Activated CD8-positive, alpha-beta memory T cell treated with anti-CD3 and anti-CD28 coated beads, Interleukin-2, amount 50 U/mL, for 24 hours (primary cell): Measurements from ENCODE around the gene AATF.

ENCODE experiments used
- DNase-seq: peaks from one replicate; pipeline ENCODE4 v3.0.0-alpha.2; 2020; ENCODE audit errors: extremely low read depth

AATF gene

GRCh38 chr17:36930583-36930900 is 18.2 kb upstream of the AATF start:
- DNase-seq, result no peak

GRCh38 chr17:36931096-36931696 is 17.6 kb upstream of the AATF start:
- no peak for DNase-seq

GRCh38 chr17:36931697-36932382 is 16.9 kb upstream of the AATF start:
- no peak for DNase-seq

GRCh38 chr17:36932383-36932693 is 16.4 kb upstream of the AATF start:
- DNase-seq, result no peak

- DNase-seq, result no peak
Observed at GRCh38 chr17:36932694-36933511, 15.9 kb upstream of the AATF start.

- no peak for DNase-seq
Observed at GRCh38 chr17:36933512-36934143, 15.1 kb upstream of the AATF start.

- no peak for DNase-seq
Observed at GRCh38 chr17:36934144-36934691, 14.5 kb upstream of the AATF start.

GRCh38 chr17:36934692-36935630 is 13.8 kb upstream of the AATF start:
- no peak for DNase-seq

- DNase-seq, result no peak
Observed at GRCh38 chr17:36935671-36936454, 12.9 kb upstream of the AATF start.

- DNase-seq, result no peak
Observed at GRCh38 chr17:36936455-36937000, 12.2 kb upstream of the AATF start.

GRCh38 chr17:36937001-36937958 is 11.5 kb upstream of the AATF start, which contains the start of gene LHX1:
LHX1 (plus strand) TSS chr17:36937475; CDS start chr17:36938198, 723 bp downstream.
- DNase-seq, result no peak

- DNase-seq, result no peak
Observed at GRCh38 chr17:36937959-36938565, 10.7 kb upstream of the AATF start.

GRCh38 chr17:36938566-36939051 is 10.1 kb upstream of the AATF start:
- no peak for DNase-seq

- DNase-seq, result no peak
Observed at GRCh38 chr17:36939052-36939801, 9.5 kb upstream of the AATF start.

GRCh38 chr17:36939802-36940312 is 8.9 kb upstream of the AATF start:
- no peak for DNase-seq

GRCh38 chr17:36940313-36941264 is 8.2 kb upstream of the AATF start:
- no peak for DNase-seq
